GM18508 (cell line): Measurements from ENCODE around the gene SLC2A5.

ENCODE experiments used
- ATAC-seq: cut with Tn5 transposase; IDR thresholded peaks from one replicate; pipeline ENCODE4 v1.9.1; 2021; ENCODE audit warnings: moderate number of reproducible peaks; ENCODE audit not compliant: insufficient read depth, unreplicated experiment

Gene SLC2A5

GRCh38 chr1:8986814-8987190 is 82.6 kb downstream of the SLC2A5 start:
- ATAC-seq = no peak

- ATAC-seq = no peak
Measured at GRCh38 chr1:8985915-8986813, 83.3 kb downstream of the SLC2A5 start.
